ENCODE data around the gene HOXB5.

DNA sequence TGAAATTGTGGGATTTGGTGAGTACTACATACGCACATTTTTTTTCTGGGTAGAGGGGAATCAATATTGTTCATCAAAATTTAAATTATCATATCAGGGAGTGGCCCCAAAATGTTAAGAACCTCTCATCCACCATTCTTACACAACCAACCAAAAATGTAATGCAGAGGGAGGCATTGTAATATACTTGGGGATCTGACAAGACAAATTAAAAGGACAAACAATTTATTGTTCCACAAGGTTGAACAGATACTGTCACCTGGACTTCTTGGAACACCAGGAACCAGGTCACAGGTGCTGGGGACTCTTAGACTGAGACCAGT is 47.2 kb upstream of the HOXB5 start:
- TF ChIP-seq, protein P1, sequence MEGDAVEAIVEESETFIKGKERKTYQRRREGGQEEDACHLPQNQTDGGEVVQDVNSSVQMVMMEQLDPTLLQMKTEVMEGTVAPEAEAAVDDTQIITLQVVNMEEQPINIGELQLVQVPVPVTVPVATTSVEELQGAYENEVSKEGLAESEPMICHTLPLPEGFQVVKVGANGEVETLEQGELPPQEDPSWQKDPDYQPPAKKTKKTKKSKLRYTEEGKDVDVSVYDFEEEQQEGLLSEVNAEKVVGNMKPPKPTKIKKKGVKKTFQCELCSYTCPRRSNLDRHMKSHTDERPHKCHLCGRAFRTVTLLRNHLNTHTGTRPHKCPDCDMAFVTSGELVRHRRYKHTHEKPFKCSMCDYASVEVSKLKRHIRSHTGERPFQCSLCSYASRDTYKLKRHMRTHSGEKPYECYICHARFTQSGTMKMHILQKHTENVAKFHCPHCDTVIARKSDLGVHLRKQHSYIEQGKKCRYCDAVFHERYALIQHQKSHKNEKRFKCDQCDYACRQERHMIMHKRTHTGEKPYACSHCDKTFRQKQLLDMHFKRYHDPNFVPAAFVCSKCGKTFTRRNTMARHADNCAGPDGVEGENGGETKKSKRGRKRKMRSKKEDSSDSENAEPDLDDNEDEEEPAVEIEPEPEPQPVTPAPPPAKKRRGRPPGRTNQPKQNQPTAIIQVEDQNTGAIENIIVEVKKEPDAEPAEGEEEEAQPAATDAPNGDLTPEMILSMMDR (IDR thresholded peaks at IDR 0.05; ENCODE audit: low read depth, low read length) = no peak
- no peak for TF ChIP-seq POLR2A (IDR thresholded peaks at IDR 0.05; ENCODE audit: extremely low read depth, insufficient read length)
- no peak for TF ChIP-seq MYC (IDR thresholded peaks at IDR 0.05; ENCODE audit: low read depth, low read length)

Data from NB4 (cell line).